ENCODE measurements around the gene HRH1. TPM values are rescaled to one million over a fixed set of nuclear protein-coding genes. Genes with fewer than 3 reads are reported as not detected.
A peak's percentile ranks its signal among the peaks of the same experiment; 100 is the strongest.

Gene HRH1
- total and polyA plus RNA-seq, 4 donors, result 2.3 to 8.3 (median 4.6) TPM

GRCh38 chr3:11282250-11283138 is 128.2 kb downstream of the HRH1 start:
- TF ChIP-seq, protein P1, sequence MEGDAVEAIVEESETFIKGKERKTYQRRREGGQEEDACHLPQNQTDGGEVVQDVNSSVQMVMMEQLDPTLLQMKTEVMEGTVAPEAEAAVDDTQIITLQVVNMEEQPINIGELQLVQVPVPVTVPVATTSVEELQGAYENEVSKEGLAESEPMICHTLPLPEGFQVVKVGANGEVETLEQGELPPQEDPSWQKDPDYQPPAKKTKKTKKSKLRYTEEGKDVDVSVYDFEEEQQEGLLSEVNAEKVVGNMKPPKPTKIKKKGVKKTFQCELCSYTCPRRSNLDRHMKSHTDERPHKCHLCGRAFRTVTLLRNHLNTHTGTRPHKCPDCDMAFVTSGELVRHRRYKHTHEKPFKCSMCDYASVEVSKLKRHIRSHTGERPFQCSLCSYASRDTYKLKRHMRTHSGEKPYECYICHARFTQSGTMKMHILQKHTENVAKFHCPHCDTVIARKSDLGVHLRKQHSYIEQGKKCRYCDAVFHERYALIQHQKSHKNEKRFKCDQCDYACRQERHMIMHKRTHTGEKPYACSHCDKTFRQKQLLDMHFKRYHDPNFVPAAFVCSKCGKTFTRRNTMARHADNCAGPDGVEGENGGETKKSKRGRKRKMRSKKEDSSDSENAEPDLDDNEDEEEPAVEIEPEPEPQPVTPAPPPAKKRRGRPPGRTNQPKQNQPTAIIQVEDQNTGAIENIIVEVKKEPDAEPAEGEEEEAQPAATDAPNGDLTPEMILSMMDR (IDR thresholded peaks at IDR 0.05; ENCODE audit: control extremely low read depth, extremely low read depth), result no peak
- WGBS, 2 donors, result 62 to 67% methylated on average over 5 of the region's 5 CpGs
- Histone ChIP-seq H3K27me3 (ENCODE audit: control insufficient read depth in 3 of 3, insufficient read depth in 3 of 3, low read length in 2 of 3) (no peaks in the 10 kb centered on the region), H3K27ac (ENCODE audit: low read depth in 1 of 2, low read length in 1 of 2) (no peak overlapping the region), H3K4me3 (no peak overlapping the region), H3K4me1 (ENCODE audit: control insufficient read depth in 5 of 5, insufficient read depth in 5 of 5, low read length in 5 of 5) (peaks cover 2 to 40% (median 12%) of the 10 kb centered on the region in 5 donors), H3K36me3 (ENCODE audit: control insufficient read depth in 4 of 4, insufficient read depth in 4 of 4, low read length in 4 of 4) (peaks cover 3 to 11% (median 8%) of the 10 kb centered on the region in 4 donors), H3K9ac (ENCODE audit: insufficient read depth in 1 of 2, low read length in 2 of 2) (no peak overlapping the region), H3K9me3 (ENCODE audit: control insufficient read depth in 4 of 4, insufficient read depth in 3 of 4, low read length in 3 of 4) (no peaks in the 10 kb centered on the region)
- DNase-seq (peak; percentile 91 to 98 (median 98)), ATAC-seq (ENCODE audit: insufficient read depth, low FRiP score) (peak; percentile 27)

- no peaks in the 10 kb centered on the region for H3K27me3 ChIP-seq (ENCODE audit: control insufficient read depth in 3 of 3, insufficient read depth in 3 of 3, low read length in 2 of 3)
- WGBS, 2 donors, result 67 to 70% methylated on average over 1 of the region's 1 CpG
- peaks cover 3 to 11% (median 8%) of the 10 kb centered on the region in 4 donors for H3K36me3 ChIP-seq (ENCODE audit: control insufficient read depth in 4 of 4, insufficient read depth in 4 of 4, low read length in 4 of 4)
- ATAC-seq (ENCODE audit: insufficient read depth, low FRiP score), result peak; percentile 19
- H3K9me3 ChIP-seq (ENCODE audit: control insufficient read depth in 4 of 4, insufficient read depth in 3 of 4, low read length in 3 of 4), result no peaks in the 10 kb centered on the region
- TF ChIP-seq, protein P1 (IDR thresholded peaks at IDR 0.05; ENCODE audit: control extremely low read depth, extremely low read depth), result no peak
- no peak overlapping the region for H3K9ac ChIP-seq (ENCODE audit: insufficient read depth in 1 of 2, low read length in 2 of 2)
- no peak overlapping the region for H3K27ac ChIP-seq (ENCODE audit: low read depth in 1 of 2, low read length in 1 of 2)
- no peak overlapping the region for H3K4me3 ChIP-seq
- H3K4me1 ChIP-seq (ENCODE audit: control insufficient read depth in 5 of 5, insufficient read depth in 5 of 5, low read length in 5 of 5), result peaks cover 2 to 46% (median 16%) of the 10 kb centered on the region in 5 donors
- no peak for DNase-seq
Measured at GRCh38 chr3:11283139-11283475, 128.8 kb downstream of the HRH1 start.

DNA sequence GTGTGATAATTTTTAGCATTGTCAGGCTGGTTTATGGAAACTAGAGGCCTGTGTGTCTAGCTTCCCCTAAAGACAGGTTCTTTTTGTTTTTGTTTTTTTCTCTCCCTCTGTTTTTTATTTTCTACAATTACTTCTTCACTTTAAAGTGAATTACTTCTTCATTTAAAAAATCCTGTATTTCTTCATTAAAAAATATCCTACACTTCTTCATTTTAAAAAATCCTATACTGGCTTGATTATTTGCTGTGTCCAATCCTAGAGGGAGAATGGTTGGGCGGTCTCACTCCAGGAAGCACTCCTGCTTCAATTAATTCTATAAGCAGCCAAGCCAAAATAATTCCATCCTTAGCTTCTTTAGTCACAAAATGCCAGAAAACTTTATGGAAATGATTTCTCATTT is 129.7 kb downstream of the HRH1 start:
- no peak for ATAC-seq (ENCODE audit: insufficient read depth, low FRiP score)
- Histone ChIP-seq H3K27me3 (ENCODE audit: control insufficient read depth in 3 of 3, insufficient read depth in 3 of 3, low read length in 2 of 3) (no peaks in the 10 kb centered on the region), H3K36me3 (ENCODE audit: control insufficient read depth in 4 of 4, insufficient read depth in 4 of 4, low read length in 4 of 4) (peaks cover 0 to 11% (median 6%) of the 10 kb centered on the region in 4 donors), H3K4me1 (ENCODE audit: control insufficient read depth in 5 of 5, insufficient read depth in 5 of 5, low read length in 5 of 5) (peaks cover 2 to 55% (median 16%) of the 10 kb centered on the region in 5 donors), H3K4me3 (no peak overlapping the region), H3K27ac (ENCODE audit: low read depth in 1 of 2, low read length in 1 of 2) (no peak overlapping the region), H3K9me3 (ENCODE audit: control insufficient read depth in 4 of 4, insufficient read depth in 3 of 4, low read length in 3 of 4) (no peaks in the 10 kb centered on the region), H3K9ac (ENCODE audit: insufficient read depth in 1 of 2, low read length in 2 of 2) (no peak overlapping the region)
- WGBS, 2 donors, result 98 to 100% methylated on average over 1 of the region's 1 CpG
- DNase-seq, result no peak
- TF ChIP-seq, protein P1 (IDR thresholded peaks at IDR 0.05; ENCODE audit: control extremely low read depth, extremely low read depth), result no peak
